CD4-positive, CD25-positive, alpha-beta regulatory T cell (primary cell): ENCODE measurements around the gene GAS7. TPM values are rescaled to one million over a fixed set of nuclear protein-coding genes. Genes with fewer than 3 reads are reported as not detected.

Experiments
- ATAC-seq, 2 donors: fragments of 150-1000 bp; cut with Tn5 transposase; one replicate each; pipeline ENCODE4 v1.10.0; 2021; ENCODE audit warnings: low read depth in 2 of 2, moderate number of reproducible peaks in 2 of 2, moderate library complexity in 1 of 2
- DNase-seq, 3 donors: peaks; one replicate each; pipeline versions ENCODE4 v3.0.0 to v3.0.0-alpha.2; 2012 to 2022; ENCODE audit warnings: mixed read lengths in 1 of 3
- H3K27ac ChIP-seq: one replicate; pipeline ENCODE4 v1.7.0; 2013; ENCODE audit warnings: mild to moderate bottlenecking, low read length; ENCODE audit not compliant: insufficient read depth, poor library complexity, severe bottlenecking
- H3K27me3 ChIP-seq: one replicate; pipeline ENCODE4 v1.7.0; 2013; ENCODE audit warnings: low read length; ENCODE audit not compliant: control insufficient read depth, insufficient read depth
- H3K36me3 ChIP-seq: one replicate; pipeline ENCODE4 v1.7.0; 2013; ENCODE audit warnings: mild to moderate bottlenecking, low read length, moderate library complexity; ENCODE audit not compliant: control insufficient read depth, insufficient read depth
- H3K4me1 ChIP-seq: 2 replicates; pipeline ENCODE4 v1.7.0; 2013; ENCODE audit warnings: mild to moderate bottlenecking, low read length; ENCODE audit not compliant: insufficient read depth, control insufficient read depth, poor library complexity, severe bottlenecking
- H3K4me3 ChIP-seq: one replicate; pipeline ENCODE4 v1.7.0; 2013; ENCODE audit warnings: low read depth, mild to moderate bottlenecking, low read length, moderate library complexity
- H3K9me3 ChIP-seq, 2 experiments: 1 replicate in 1 of 2; 2 replicates in 1 of 2; pipeline ENCODE4 v1.7.0; 2013; ENCODE audit warnings: low read length in 2 of 2, mild to moderate bottlenecking in 1 of 2, moderate library complexity in 1 of 2; ENCODE audit not compliant: control insufficient read depth in 2 of 2
- H3K27ac Mint-ChIP-seq, 3 donors: one replicate each; pipeline ENCODE4 v1.8.0; 2020 to 2022; ENCODE audit warnings: mild to moderate bottlenecking in 3 of 3, mixed read lengths in 3 of 3, moderate library complexity in 2 of 3
- H3K27me3 Mint-ChIP-seq: one replicate; pipeline ENCODE4 v1.8.0; 2022; ENCODE audit warnings: mild to moderate bottlenecking, mixed read lengths
- H3K36me3 Mint-ChIP-seq: one replicate; pipeline ENCODE4 v1.8.0; 2020; ENCODE audit warnings: mixed read lengths
- H3K4me1 Mint-ChIP-seq, 4 donors: one replicate each; pipeline ENCODE4 v1.8.0; 2020 to 2022; ENCODE audit warnings: mixed read lengths in 4 of 4, mild to moderate bottlenecking in 1 of 4
- H3K4me3 Mint-ChIP-seq, 4 donors: one replicate each; pipeline ENCODE4 v1.8.0; 2020 to 2022; ENCODE audit warnings: mild to moderate bottlenecking in 4 of 4, mixed read lengths in 4 of 4, moderate library complexity in 3 of 4
- H3K9me3 Mint-ChIP-seq, 7 donors: one replicate each; pipeline ENCODE4 v1.8.0; 2020 to 2022; ENCODE audit warnings: mixed read lengths in 7 of 7, mild to moderate bottlenecking in 3 of 7, moderate library complexity in 2 of 7
- polyA plus RNA-seq, 4 donors: library from polyadenylated mRNA; unstranded; fragments of 300-500 nt; fragmentation: Illumina TruSeq; gene quantifications; one replicate each; pipeline ENCODE4 v1.2.3, GENCODE V29; 2021
- total RNA-seq: library from RNA; stranded (reverse); gene quantifications from one replicate; pipeline ENCODE4 v1.2.3, GENCODE V29; 2022

GAS7 gene
- total and polyA plus RNA-seq, 5 donors from 2014 or later, result 0.10 to 0.79 (median 0.46) TPM; not detected in 1

GRCh38 chr17:9981344-9981915 lies 217.0 kb downstream of the GAS7 start:
- Histone ChIP-seq H3K4me3 (no peak overlapping the region), H3K27ac (no peak overlapping the region), H3K27me3 (no peaks in the 10 kb centered on the region), H3K4me1 (no peaks in the 10 kb centered on the region), H3K36me3 (no peaks in the 10 kb centered on the region), H3K9me3 (no peaks in the 10 kb centered on the region)
- Mint-ChIP-seq H3K36me3 (no peaks in the 10 kb centered on the region), H3K27me3 (no peaks in the 10 kb centered on the region), H3K9me3 (peaks cover 0 to 2% (median 0%) of the 10 kb centered on the region in 7 donors), H3K4me1 (no peaks in the 10 kb centered on the region), H3K4me3 (no peak overlapping the region), H3K27ac (no peak overlapping the region)
- ATAC-seq (no peak), DNase-seq (no peak)

GRCh38 chr17:9979463-9979995 lies 218.9 kb downstream of the GAS7 start:
- Histone ChIP-seq H3K27ac (no peak overlapping the region), H3K9me3 (no peaks in the 10 kb centered on the region), H3K4me1 (no peaks in the 10 kb centered on the region), H3K27me3 (no peaks in the 10 kb centered on the region), H3K36me3 (no peaks in the 10 kb centered on the region), H3K4me3 (no peak overlapping the region)
- Mint-ChIP-seq H3K4me3 (no peak overlapping the region), H3K9me3 (no peaks in the 10 kb centered on the region), H3K27me3 (no peaks in the 10 kb centered on the region), H3K4me1 (no peaks in the 10 kb centered on the region), H3K36me3 (no peaks in the 10 kb centered on the region), H3K27ac (no peak overlapping the region)
- DNase-seq (no peak), ATAC-seq (no peak)

DNA sequence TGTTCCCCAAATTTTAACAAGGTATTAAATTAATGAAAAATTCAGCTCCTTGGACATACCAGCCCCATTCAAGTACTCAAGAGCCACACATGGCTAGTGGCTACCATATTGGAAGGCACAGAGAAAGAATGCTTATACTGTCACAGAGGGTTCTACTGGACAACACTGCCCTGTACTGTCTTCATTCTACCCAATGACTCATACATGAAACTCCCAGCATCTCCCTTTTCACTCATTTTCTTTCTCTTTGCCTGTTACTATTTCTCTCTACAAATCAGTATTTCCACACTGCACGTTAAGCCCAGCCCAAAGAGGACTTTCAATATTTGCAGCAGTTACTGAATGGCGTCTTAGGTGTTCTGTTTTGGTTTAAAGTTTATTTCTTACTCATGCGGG lies 221.2 kb downstream of the GAS7 start:
- H3K27ac ChIP-seq, result no peak overlapping the region
- ATAC-seq, result no peak

GRCh38 chr17:9976283-9977179 lies 221.9 kb downstream of the GAS7 start:
- Histone ChIP-seq H3K27ac (no peak overlapping the region), H3K36me3 (no peaks in the 10 kb centered on the region), H3K9me3 (no peaks in the 10 kb centered on the region), H3K4me1 (no peaks in the 10 kb centered on the region), H3K4me3 (no peak overlapping the region), H3K27me3 (no peaks in the 10 kb centered on the region)
- Mint-ChIP-seq H3K9me3 (no peaks in the 10 kb centered on the region), H3K27ac (no peak overlapping the region), H3K4me1 (no peaks in the 10 kb centered on the region), H3K36me3 (no peaks in the 10 kb centered on the region), H3K27me3 (no peaks in the 10 kb centered on the region), H3K4me3 (no peak overlapping the region)
- ATAC-seq, result no peak
- DNase-seq, result no peak

More for the DNA sequence above, 221.2 kb downstream of the GAS7 start:
- Mint-ChIP-seq H3K4me3 (no peak overlapping the region), H3K27ac (no peak overlapping the region), H3K4me1 (no peaks in the 10 kb centered on the region), H3K27me3 (no peaks in the 10 kb centered on the region), H3K36me3 (no peaks in the 10 kb centered on the region), H3K9me3 (no peaks in the 10 kb centered on the region)
- H3K36me3 ChIP-seq, result no peaks in the 10 kb centered on the region
- no peaks in the 10 kb centered on the region for H3K4me1 ChIP-seq
- no peaks in the 10 kb centered on the region for H3K27me3 ChIP-seq
- no peak overlapping the region for H3K4me3 ChIP-seq
- no peaks in the 10 kb centered on the region for H3K9me3 ChIP-seq
- DNase-seq, result no peak

DNA sequence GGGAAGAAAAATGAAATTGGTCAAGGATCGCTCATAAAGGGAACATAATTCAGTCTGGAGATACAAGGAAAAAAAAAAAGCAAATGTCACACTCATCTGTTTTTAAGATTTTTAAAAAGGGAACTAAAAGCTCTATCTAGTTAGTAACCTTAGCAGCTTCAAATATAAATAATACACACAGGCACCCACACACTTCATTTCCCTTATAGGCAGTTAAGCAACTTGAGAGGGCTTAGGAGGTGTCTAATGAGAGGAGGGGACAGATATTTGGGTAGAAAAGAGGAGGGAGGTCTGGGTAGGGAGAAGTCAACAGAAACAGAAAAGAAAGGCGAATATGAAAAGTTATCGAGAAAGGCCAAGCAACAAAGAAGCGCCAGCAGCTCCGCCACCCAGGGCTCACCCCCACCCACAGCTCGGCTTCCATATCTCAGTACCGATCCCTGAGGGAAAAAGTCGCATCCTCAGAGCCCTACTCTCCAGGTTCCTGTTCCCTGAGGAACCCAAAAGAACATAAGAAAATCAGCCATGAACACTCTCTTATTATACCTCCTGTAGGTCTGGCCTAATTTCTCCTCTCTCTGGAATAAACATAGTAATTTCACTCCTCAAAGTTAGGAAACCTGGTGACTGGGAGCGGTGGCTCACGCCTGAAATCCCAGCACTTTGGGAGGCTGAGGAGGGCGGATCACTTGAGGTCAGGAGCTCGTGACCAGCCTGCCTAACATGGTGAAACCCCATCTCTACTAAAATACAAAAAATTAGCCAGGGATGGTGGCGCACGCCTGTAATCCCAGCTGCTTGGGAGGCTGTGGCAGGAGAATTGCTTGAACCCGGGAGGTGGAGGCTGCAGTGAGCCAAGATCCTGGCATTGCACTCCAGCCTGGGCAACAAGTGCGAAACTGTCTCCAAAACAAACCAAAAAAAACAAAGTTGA lies 223.7 kb downstream of the GAS7 start:
- H3K4me1 ChIP-seq, result no peaks in the 10 kb centered on the region
- H3K9me3 Mint-ChIP-seq, result no peaks in the 10 kb centered on the region
- H3K4me3 Mint-ChIP-seq, result no peak overlapping the region
- H3K4me3 ChIP-seq, result no peak overlapping the region
- H3K9me3 ChIP-seq, result no peaks in the 10 kb centered on the region
- H3K27ac ChIP-seq, result no peak overlapping the region
- no peaks in the 10 kb centered on the region for H3K36me3 ChIP-seq
- no peak overlapping the region for H3K27ac Mint-ChIP-seq
- no peaks in the 10 kb centered on the region for H3K27me3 ChIP-seq
- DNase-seq, result no peak
- no peaks in the 10 kb centered on the region for H3K36me3 Mint-ChIP-seq
- no peak for ATAC-seq
- H3K4me1 Mint-ChIP-seq, result no peaks in the 10 kb centered on the region
- no peaks in the 10 kb centered on the region for H3K27me3 Mint-ChIP-seq

DNA sequence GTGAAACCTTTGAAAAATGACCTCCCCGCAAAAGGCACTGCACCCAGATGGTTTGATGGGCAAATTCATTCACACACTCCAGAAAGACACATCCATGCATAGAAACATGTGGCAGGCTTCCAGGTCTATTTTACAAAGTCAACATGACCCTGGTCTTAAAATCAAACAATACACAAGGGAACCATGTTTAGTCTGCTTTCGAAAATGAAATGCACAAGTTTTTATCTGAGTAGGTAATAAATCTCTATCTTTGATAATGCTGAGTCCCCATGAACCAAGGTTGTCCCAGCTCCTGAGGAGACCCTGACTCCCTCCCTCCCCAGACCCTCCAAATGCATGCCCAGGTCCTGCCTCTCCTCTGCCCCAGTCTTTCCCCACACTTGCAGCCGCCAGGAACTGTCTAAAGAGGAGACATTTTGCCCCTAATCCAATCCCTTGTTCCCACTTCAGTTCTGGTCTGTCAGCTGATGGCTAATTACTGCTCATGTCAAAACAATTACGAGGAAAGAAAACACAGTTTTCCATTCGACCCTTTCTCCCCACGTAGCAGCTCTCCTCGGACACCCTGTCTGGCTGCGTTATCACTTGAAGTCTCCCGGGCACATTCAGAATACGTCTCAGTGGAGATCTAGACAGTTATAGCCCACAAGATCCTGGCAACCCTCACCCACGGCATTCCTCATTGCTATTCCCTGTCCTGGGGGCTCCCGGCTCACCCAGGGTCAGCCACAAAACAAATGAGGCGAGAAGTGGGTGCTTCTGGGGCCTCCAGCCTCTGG lies 224.5 kb downstream of the GAS7 start:
- no peak overlapping the region for H3K27ac Mint-ChIP-seq
- ATAC-seq, result no peak

DNA sequence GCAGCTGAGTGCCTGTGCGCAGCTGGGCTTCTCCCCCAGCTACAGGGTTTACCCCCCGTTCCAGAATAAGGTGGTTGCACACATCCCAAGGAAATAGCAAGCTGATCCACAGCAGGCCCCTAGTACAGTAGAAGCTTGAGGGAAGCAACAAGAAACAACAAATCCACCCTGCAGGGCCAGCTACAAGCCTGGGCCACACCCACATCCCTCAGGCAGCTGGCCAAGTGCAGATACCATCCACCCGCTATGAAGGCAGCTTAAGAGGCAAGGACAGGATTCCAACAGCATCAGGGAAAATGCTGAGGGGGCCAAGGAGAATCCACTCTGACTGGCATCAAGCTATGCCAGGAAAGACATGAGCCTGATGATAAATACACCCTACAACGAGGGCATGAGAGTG lies 226.4 kb downstream of the GAS7 start:
- Mint-ChIP-seq H3K27ac (peak overlapping the region in 1 of 3 donors; percentile 65), H3K27me3 (no peaks in the 10 kb centered on the region), H3K4me3 (no peak overlapping the region), H3K36me3 (no peaks in the 10 kb centered on the region), H3K4me1 (no peaks in the 10 kb centered on the region), H3K9me3 (no peaks in the 10 kb centered on the region)
- DNase-seq (no peak), ATAC-seq (no peak)
- Histone ChIP-seq H3K27ac (no peak overlapping the region), H3K4me3 (no peak overlapping the region), H3K9me3 (no peaks in the 10 kb centered on the region), H3K4me1 (no peaks in the 10 kb centered on the region), H3K27me3 (no peaks in the 10 kb centered on the region), H3K36me3 (no peaks in the 10 kb centered on the region)

More for the DNA sequence above, 224.5 kb downstream of the GAS7 start:
- Histone ChIP-seq H3K4me3 (no peak overlapping the region), H3K36me3 (no peaks in the 10 kb centered on the region), H3K27me3 (no peaks in the 10 kb centered on the region), H3K27ac (no peak overlapping the region), H3K4me1 (no peaks in the 10 kb centered on the region), H3K9me3 (no peaks in the 10 kb centered on the region)
- Mint-ChIP-seq H3K36me3 (no peaks in the 10 kb centered on the region), H3K4me1 (no peaks in the 10 kb centered on the region), H3K4me3 (no peak overlapping the region), H3K9me3 (no peaks in the 10 kb centered on the region), H3K27me3 (no peaks in the 10 kb centered on the region)
- DNase-seq, result no peak
